HG02623 (cell line): ENCODE data around the gene OTOG.

ENCODE experiments used
- ATAC-seq: cut with Tn5 transposase; IDR thresholded peaks from one replicate; pipeline ENCODE4 v1.9.1; 2021; ENCODE audit warnings: moderate library complexity; ENCODE audit not compliant: unreplicated experiment

The OTOG gene

GRCh38 chr11:17646451-17647145, 99.5 kb downstream of the OTOG start:
- no peak for ATAC-seq

- no peak for ATAC-seq
Observed at GRCh38 chr11:17648528-17648927, 101.5 kb downstream of the OTOG start.

GRCh38 chr11:17649261-17649660, 102.2 kb downstream of the OTOG start:
- ATAC-seq: no peak

- ATAC-seq: no peak
Observed at GRCh38 chr11:17649696-17650095, 102.6 kb downstream of the OTOG start.

GRCh38 chr11:17650127-17650911, 103.3 kb downstream of the OTOG start:
- ATAC-seq: no peak

GRCh38 chr11:17651061-17651460, 104.0 kb downstream of the OTOG start:
- ATAC-seq: no peak

- ATAC-seq: no peak
Observed at GRCh38 chr11:17651681-17652080, 104.6 kb downstream of the OTOG start.

GRCh38 chr11:17652556-17652955, 105.5 kb downstream of the OTOG start:
- ATAC-seq: no peak

- no peak for ATAC-seq
Observed at GRCh38 chr11:17653611-17654010, 106.6 kb downstream of the OTOG start.

- no peak for ATAC-seq
Observed at GRCh38 chr11:17655682-17656081, 108.6 kb downstream of the OTOG start.

GRCh38 chr11:17658211-17658610, 111.2 kb downstream of the OTOG start:
- ATAC-seq: no peak

- ATAC-seq: no peak
Observed at GRCh38 chr11:17668166-17668565, 121.1 kb downstream of the OTOG start.

- ATAC-seq: no peak
Observed at GRCh38 chr11:17672469-17672868, 125.4 kb downstream of the OTOG start.

- ATAC-seq: no peak
Observed at GRCh38 chr11:17673951-17674350, 126.9 kb downstream of the OTOG start.

GRCh38 chr11:17682848-17683247, 135.8 kb downstream of the OTOG start:
- ATAC-seq: no peak

- ATAC-seq: no peak
Observed at GRCh38 chr11:17683377-17684161, 136.5 kb downstream of the OTOG start.

GRCh38 chr11:17684550-17684949, 137.5 kb downstream of the OTOG start:
- ATAC-seq: no peak

- no peak for ATAC-seq
Observed at GRCh38 chr11:17686231-17686980, 139.3 kb downstream of the OTOG start.

- ATAC-seq: no peak
Observed at GRCh38 chr11:17687946-17688670, 141.0 kb downstream of the OTOG start.

- no peak for ATAC-seq
Observed at GRCh38 chr11:17691550-17691949, 144.5 kb downstream of the OTOG start.
